K562 (cell line): ENCODE measurements around the gene BCAS4.

ENCODE experiments used
- ELF4 ChIP-seq: fragments of 450-650 bp; formaldehyde crosslinking; IDR thresholded peaks from 2 replicates; pipeline ENCODE4 v1.4.0; 2022; ENCODE audit warnings: missing genetic modification characterization
- GATA2 ChIP-seq: sonication (generic); formaldehyde crosslinking; IDR thresholded peaks from 2 replicates; pipeline ENCODE4 v1.4.0; 2020; ENCODE audit warnings: mild to moderate bottlenecking, missing genetic modification reagents
- SAFB2 ChIP-seq: fragments of 200-400 bp; formaldehyde crosslinking; IDR thresholded peaks from 2 replicates; pipeline ENCODE4 v1.6.1; 2018; ENCODE audit warnings: borderline replicate concordance, low read length, low read depth, moderate library complexity; ENCODE audit not compliant: severe bottlenecking
- SREBF1 ChIP-seq: fragments of 150-350 bp; IDR thresholded peaks from 2 replicates; pipeline ENCODE4 v1.6.1; 2014; ENCODE audit warnings: antibody characterized with exemption, low read depth, low read length, borderline replicate concordance
- TF ChIP-seq, protein P1 (sequence below): sonication (generic); formaldehyde crosslinking; IDR thresholded peaks from 2 replicates; pipeline ENCODE4 v1.8.0; 2022; ENCODE audit warnings: mild to moderate bottlenecking, missing genetic modification reagents, borderline replicate concordance

DNA sequence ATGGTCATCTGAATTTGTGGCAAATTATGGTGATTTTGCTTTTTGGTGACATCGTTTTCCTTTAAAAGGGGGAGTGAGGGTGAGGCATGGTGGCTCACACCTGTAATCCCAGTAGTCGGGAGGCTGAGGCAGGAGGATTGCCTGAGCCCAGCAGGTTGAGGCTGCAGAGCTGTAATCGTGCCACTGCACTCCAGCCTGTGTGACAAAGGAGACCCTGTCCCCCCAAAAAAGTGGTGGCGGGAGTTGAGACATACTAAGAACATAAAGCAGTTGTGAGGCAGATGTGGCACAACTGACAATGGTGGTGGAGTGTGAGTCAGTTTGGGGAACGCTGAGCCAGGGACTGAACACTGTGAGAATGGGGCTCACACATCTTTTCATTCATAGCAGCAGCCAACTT, 90.9 kb downstream of the BCAS4 start:
- TF ChIP-seq SAFB2 (no peak), GATA2 (no peak), ELF4 (no peak), SREBF1 (no peak)
- TF ChIP-seq, protein P1, sequence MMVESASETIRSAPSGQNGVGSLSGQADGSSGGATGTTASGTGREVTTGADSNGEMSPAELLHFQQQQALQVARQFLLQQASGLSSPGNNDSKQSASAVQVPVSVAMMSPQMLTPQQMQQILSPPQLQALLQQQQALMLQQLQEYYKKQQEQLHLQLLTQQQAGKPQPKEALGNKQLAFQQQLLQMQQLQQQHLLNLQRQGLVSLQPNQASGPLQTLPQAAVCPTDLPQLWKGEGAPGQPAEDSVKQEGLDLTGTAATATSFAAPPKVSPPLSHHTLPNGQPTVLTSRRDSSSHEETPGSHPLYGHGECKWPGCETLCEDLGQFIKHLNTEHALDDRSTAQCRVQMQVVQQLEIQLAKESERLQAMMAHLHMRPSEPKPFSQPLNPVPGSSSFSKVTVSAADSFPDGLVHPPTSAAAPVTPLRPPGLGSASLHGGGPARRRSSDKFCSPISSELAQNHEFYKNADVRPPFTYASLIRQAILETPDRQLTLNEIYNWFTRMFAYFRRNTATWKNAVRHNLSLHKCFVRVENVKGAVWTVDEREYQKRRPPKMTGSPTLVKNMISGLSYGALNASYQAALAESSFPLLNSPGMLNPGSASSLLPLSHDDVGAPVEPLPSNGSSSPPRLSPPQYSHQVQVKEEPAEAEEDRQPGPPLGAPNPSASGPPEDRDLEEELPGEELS (CRISPR knock-in tag): no peak
